Hematopoietic multipotent progenitor cell treated with erythropoietin and hydrocortisone succinate and interleukin-3 and kit ligand, for 6 days (in vitro differentiated cells): ENCODE results near the gene PIK3AP1.
A peak's percentile ranks its signal among the peaks of the same experiment; 100 is the strongest.
"Not testable (repeated sequence)": the region's sequence is repeated elsewhere in the genome, so short reads cannot be mapped to it uniquely, and the experiment has no call there.

Experiments used
- DNase-seq: peaks from one replicate; pipeline ENCODE4 v3.0.0-alpha.2; 2015

Gene PIK3AP1

DNA sequence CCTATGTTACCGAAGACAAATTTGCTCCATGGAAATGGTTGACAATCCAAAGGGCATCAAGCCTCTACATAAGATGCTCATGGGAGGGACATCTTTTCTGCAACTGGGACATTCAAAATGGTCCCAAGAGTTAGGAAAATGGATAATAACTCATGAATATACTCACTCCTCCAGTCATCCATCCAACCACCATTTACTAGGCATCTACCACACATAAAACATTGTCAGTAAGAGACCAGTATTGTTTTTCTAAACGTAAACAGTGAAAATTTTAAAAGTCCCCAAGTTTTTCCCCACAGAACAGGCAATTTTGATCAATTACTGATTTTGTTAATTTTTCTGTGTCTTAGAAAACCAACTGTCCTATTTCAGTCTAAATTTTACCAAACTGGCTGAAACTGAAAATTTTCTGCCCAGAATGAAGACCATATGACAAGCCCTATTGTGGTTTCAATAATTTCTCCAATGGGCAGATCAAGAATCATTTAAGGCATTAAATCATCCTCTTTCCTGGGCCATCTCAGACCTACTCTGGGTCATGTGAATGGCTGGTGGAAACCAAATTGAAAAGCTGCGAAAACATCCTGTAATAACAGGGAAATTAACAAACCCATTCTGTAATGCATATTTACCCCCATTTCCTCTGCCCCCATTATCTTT is 24.2 kb downstream of the PIK3AP1 start:
- DNase-seq, result no peak

DNA sequence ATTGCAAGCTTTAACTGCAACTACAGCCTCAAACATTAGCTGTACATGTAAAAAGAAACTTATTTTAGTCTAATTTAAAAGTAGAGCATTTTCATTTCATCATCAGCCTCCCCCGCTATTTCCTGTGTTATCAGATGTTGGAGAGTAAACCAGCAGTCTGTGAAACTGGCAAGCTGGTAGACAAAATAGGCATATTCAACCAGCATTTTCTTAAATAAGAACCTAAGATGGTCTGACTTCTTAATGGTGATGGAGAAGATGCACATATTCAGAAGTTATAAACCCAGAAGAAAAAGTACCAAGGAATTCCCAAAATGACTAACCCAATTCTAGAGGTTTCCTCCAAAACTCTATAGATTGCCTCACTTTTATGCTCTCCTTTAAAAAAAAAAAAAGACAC is 24.9 kb downstream of the PIK3AP1 start:
- DNase-seq, result peak; percentile 74

DNA sequence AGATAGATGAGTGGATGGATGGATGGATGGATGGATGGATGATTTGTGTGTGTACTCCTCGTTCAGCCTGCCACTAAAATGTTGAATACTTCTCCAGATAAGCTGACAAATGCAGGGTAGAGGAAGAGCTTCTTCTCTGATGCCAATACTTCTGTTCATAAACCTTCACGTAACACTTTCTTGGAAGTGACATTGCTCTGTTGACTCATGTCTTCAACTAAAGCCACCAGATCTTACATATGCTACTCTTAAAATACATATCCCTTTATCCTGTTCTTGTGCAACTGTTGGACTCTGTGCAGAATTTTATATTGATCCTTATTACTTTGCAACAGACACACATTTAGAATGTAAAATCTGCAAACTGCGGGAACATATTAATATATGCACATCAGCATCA is 26.9 kb downstream of the PIK3AP1 start:
- no peak for DNase-seq

DNA sequence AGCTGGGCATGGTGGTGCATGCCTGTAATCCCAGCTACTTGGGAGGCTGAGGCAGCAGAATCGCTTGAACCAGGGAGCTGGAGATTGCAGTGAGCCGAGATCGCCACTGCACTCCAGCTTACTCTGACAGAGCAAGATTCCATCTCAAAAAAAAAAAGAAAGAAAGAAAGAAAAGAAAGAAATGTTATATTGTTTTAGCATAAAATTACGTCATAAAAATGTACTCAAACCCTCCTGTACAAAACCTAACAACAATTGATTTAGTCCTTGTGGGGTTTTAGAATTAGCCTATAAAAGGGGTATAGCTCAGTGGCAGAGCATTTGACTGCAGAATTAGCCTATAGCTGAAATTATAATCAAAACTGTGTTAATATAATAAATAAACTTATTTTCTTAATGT is 27.9 kb downstream of the PIK3AP1 start:
- no peak for DNase-seq

DNA sequence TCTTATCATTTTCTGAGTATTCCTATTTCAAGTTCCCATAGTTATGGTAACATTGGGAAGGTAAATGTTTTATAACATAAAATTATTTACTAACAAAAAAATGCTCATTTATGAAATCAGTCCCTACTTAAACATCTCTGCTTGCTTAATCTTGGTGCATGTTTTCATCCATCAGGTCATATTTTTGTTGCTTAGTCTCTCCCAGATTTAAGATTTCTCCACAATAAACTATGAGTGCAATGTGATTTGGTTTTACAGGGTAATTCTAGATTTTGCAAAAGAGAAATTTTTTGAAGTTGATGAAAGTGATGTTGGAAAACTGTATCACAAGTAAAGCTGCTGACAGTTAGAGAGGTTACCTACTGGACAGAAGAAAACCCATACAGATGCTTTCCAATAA is 28.6 kb downstream of the PIK3AP1 start:
- no peak for DNase-seq

DNA sequence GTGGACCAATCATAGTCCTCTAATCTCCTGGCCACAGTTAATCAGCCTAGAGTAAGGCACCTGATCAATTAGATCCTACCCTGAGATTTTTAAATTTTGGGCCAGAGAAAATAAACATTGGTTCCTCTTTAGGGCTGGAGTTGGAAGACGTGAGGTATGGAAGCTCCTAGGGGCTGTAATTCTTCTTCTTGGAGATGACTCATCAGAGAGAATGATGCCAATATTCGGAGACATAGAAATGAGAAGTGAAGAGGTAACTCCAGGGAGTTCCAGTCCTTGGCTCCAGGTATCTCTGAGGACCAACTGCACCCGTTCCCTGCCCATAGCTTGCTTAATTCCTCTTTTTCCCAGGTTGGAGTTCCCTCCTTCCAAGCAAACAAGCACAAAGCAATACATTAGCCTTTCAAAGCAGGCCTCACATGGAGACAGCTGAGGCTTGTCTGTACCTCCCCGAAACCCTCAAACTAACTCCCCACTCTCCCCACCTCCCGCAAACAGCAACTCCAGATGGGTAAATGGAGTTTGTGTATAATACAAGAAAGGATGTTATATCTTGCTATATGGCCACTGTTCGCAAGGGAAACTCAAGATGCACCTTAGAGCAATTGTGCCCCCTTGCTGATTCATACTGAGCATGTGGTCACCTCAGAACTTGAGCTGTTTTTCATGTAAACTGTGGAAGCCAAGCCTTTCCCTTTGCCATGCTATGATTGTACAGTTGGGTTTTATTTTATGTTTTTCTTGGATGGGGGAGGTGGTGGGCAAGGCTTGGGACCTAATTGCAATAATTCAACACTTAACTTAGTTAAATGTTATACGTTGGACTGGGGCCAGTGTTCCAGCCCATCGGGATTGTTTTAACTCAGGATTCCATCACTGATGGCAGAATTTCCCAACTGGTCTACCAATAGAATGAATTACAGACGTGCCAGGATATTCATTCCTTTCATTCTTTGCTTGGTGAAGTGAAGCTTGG is 29.3 kb downstream of the PIK3AP1 start:
- DNase-seq, result no peak

DNA sequence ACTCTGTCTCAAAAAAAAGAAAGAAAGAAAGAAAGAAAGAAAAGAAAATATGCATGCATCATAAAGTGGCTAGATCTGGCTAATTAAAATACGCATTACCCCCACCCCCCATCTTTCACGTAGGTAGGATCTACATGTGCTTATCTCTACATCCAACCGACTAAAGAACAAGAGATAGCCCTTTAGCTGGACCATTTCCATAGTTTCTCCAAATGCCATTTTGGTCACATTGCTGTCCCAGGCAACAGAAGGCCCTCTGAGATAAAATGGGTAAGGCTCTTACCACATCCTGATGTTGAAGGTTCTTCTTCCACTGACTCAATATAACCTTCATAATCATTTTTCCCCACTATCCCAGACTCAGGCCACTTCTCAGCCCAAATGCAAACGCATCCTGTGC is 31.5 kb downstream of the PIK3AP1 start:
- DNase-seq, result peak; percentile 98

DNA sequence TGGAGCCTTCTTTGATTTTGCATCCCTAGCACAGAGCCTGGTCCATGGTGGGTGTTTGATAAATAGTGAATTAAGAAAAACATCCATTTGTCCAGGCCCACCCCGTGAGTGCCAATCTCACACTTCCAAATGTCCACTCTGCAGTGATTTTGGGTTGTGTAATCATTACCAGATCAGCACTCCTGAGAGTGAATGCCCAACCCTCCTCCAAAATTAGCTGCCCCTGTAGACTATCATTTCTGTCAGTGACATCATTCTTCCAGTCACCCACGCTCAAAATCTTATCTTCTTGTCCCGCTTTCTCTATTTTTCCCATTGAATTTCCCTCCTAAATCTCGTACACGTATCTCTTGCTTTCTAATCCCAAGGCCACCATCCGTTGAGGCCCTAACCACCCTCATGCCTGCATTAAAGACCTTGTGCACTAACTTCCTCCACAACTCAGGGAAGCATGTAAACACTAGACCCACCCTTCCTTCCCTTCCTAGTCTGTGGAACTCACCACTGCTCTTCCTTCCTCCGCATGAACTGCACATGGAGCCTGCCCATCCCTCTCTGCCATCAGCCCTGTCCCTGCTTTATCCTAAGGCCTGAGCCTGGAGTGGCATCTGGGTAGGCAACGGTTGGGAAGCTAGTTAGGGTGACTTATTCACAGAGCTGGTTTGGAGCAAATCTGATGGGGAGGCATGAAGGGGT is 32.8 kb downstream of the PIK3AP1 start:
- no peak for DNase-seq

DNA sequence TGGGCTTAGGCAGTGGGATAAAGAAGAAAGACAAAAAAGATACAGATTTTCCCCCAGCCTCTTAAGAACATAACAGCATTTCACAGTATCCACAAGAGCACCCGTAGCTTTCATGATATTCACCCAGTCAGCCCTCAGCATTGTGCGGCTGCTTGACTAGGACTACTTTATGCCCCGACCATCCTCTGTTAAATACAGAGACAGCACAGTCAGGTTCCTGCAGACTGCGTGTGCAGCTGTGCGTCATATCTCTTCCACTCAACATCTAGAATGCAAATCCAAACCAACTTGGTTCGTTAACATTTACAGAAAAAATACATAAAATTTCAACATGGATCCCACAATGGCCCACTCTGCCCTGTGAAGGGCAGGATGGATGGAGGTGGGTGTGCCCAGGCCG is 33.8 kb downstream of the PIK3AP1 start:
- no peak for DNase-seq

DNA sequence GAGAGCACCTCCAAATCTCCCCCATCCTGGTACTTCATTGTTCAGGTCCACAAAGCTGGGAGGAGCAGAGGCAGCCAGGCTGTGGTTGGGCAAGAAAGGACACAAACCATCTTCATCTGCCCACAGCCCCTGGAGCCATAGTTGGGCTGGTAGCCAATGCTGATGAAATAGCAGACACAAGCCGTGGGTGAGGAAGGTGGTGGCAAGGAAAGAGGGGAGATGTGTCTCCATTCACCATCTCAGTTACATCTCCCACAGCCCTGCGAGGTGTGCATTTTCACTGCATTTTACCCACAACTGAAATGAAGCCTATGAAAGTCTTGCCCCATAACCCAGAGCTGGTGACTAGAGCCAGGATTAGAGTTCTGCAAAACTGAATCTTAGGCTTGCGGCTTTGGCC is 35.0 kb downstream of the PIK3AP1 start:
- peak; percentile 78 for DNase-seq

DNA sequence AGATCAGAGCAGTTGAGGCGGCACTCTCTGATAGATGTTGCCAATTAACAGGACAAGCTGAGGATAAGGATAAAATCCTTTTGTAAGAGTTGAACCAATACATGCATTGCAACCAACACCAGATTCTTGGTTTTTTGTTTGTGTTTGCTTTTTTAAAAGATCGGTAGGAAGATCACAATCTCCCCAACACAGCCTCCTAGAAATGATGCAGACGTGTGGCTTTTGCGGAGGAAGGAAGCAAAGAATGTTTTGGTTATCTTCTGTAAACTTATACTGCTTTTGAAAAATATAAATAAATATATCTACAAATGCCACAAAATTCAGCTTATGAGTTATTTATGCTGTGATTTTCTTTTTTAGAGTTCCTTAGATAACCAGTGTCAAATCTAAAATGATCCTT is 35.5 kb downstream of the PIK3AP1 start:
- no peak for DNase-seq

DNA sequence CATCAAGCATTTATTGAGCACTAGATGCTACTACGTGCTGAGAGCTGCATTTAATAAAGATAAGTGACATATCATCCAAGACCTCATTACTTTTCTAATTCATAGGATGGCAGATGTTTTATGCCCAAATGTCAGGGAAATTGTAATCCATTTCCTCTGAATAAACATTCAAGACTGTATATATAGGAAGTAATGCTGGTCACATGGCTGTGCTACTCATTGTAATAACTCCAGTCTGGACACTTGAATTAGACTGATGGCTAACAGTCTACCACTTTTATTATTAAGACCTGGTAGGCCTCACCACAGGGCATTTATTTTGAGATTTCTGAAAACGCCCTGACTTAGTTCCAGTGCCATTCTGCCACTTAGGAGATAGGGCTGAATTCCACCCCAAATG is 36.6 kb downstream of the PIK3AP1 start:
- no peak for DNase-seq

DNA sequence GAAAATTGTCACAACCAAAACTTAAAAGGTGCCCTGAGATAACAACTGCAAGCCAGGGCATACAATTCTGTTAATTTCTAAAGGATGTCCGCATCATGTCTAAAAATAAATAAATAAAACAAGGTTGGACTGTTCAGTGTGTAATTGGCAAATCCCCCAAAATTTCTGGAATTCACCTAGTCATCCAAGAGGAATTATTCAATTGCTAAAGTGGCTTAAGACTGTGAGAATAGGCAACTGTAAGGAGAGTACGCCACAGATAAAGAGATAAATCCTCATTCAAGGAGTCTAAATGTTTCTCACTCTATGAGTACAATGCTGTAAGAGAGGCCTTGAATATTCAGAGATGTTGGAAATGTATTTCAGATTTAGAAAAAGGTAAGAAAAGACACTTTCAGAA is 37.2 kb downstream of the PIK3AP1 start:
- DNase-seq, result no peak

DNA sequence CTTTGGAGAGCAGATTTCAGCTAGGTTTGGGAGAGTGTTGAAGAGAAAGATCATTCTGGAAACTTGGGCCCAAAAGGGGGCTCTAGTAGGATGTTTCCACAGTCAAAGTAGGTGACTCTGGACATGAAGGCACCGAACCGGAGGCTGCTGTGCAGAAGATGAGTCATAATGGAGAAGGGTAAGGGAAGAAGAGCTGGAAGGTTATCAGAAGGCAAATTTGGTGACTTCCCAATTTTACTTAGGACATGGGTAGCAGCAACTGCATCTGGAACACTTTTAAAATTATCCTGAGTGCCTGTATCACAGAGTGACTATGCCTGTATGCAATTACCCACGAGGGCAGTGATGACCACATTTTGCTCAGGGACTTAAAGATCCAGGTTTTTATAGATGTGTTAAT is 38.8 kb downstream of the PIK3AP1 start:
- no peak for DNase-seq

DNA sequence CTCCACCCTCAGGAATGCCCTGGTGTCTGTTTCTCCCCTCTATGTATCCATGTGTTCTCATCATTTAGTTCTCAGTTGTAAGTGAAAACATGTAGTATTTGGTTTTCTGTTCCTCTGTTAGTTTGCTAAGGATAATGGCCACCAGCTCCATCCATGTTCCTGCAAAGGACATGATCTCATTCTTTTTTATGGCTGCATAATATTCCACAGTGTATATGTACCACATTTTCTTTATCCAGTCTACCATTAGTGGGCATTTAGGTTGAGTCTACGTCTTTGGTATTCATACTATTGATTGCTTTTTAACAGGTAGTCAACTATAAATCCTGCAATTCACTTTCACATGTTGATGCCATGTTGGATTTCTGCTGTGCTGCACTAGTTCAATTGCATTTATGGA is 39.9 kb downstream of the PIK3AP1 start:
- not testable (repeated sequence) for DNase-seq

DNA sequence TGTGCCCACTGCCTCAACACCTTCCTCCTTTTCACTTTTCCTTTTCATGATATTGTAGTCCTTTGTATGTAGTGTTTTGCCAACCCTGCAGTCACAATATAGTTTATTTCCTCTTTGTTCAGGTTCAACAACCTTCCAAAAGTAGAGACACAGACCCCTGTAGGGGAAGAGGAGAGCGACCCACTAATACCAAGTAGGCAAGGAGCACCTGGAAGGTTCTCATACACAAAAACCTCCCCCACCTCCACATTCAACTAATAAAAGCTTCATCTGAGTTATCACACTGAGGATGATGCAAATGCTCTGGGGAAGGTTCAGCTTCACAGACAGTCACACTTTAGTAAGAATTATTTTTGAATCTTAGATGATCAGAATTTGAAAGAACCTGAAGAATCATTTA is 41.6 kb downstream of the PIK3AP1 start:
- DNase-seq, result no peak

DNA sequence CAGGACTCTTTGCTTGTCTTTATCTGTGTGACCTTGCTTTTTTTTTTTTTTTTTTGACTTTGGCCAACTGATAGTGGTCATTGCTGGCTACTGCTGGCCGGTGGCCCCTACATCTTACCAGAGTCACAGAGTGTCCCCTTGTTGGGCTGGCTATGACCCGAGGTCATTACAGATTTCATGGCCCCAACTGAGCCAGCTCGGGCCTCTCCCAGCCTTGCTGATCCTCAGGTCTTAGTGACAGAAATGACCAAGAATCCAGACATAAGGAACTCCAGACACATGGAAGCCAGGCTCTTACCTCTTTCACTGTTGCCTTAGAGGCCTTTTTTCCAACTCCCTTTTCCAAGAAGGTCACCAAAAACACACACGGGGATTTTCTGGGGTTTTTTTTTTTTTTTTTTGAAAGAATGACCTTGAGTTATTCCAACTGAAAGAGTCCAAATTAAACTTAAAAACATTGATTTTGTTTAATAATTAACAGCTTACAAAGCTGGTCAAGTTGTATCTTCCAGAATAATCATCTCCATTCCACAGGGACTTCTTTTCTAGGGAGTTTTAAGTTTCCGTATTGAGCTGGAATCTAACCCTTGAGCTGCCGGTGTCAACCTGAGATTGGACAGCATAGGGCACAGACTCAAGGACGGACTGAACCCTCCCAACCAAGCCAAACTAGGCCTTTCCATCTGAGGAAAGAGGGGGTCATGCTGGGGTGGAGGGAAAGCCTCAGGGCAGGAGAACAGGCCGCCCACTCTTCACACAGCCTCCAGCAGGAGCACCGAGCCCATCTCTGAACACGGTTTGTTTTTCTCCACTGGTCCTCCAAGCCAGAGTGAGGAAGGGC is 43.8 kb downstream of the PIK3AP1 start:
- no peak for DNase-seq

DNA sequence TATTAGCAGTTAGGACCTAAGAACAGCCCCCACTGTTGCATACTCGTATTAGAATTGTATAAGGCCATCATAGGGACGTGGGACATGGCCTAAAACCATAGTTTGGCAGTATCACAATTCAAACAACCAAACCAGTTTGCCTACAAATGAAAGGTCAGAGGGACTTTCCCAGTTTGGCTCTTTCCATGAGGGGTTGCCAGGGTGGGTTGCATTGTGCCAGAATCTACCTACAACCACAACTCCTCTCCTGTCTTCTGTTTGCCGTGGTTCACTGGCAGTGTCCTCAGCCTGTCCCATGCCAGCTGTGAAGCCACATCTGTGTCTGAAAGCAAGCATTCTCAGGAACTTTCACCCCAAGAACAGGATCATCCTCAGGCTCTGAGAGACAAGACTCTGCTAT is 44.5 kb downstream of the PIK3AP1 start:
- no peak for DNase-seq

DNA sequence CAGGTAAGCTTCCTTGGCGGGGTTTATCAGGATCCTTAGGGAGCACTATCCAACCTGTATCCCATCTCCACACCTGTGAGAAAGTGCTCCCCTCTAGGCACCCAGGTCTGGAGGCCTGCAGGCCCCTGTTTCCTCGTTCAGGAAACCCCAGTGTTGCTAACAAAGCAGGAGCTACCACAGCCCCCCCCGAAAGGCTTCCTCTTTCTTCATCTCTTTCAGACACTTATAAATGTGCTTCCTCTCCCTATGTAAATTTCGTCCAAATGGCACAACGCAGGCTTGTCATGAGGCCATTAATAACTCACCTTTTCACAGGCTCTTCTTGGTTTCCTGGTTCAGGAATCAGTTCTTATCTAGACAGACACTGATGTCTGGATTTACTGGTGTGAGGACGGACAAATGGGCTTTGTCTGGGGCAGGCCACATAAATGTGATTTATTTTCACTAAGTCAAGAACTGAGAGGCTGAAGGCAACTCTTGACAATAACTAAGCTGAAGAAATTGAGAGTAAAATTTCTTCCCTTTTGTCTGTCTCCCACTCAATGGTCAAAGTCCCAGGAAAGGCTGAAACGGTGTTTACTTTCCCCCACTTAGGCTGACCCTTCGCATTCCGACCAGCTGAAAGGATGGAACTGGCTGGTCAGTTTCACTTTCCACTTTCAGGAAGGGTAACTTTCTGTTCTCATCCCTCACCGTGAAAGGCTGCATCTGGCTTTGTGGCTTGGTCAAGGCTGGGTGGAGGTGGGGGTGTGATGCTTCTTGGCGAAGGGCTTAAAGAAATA is 46.8 kb downstream of the PIK3AP1 start:
- peak; percentile 78 for DNase-seq

DNA sequence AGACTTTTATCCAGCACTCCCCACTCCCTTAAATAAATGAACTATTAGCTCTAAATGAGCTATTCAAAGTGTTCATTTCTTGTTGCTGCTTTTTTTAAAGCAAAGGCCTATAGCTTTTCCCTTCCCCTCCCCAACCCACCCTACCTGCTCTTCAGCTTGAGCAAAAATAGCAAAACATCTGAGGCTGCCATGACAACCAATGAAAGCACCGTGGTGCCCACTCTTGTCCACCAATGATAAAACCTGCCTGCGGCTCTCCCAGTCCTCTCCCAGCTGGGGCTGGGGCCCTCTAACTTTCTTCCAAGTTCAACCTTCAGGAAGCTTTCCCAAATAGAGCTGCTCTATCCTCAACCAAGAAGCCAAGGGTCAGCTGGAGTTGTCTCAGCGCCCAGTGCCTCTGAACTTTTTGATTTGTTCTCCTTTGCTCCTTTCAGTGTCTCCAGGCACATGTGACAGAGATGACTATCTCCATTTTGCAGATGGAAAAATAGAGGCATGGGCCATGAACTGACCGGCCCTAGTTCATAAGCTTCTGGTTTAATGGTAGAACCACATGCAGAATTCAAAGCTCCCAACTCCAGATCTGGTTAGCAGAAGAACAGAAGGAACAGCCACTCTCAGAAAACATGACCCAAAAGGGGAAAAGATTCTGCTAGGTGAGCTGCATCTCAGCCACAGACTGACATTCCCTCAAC is 47.7 kb downstream of the PIK3AP1 start:
- DNase-seq, result no peak

DNA sequence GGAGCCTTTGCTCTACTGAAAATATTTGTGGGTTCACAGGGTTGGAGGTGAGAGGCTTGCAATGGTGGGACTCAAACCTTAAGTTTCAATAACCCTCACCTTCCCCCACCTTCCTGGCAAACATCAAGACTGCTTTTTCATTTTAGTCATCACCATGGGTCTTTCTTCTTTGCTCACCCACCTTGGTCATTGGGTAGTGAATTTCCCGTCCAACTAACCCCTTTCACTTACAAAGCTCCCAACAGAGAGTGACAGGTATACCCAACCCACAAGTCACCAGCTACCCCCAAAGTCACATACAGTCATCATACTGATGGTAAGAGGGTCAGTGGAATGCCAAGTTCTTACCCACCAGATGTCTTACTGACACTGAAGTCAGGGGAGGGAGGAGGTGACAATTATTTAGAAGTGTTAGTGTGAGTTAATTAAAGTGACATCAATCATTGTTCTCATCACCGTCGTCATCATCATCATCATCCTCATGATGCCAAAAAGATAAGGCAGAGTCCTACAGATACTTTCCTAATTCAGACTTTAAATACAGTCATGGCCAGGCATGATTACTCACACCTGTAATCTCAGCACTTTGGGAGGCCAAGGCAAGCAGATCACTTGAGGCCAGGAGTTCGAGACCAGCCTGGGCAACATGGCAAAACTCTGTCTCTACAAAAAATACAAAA is 49.0 kb downstream of the PIK3AP1 start:
- no peak for DNase-seq
